MCF 10A (cell line): Measurements from ENCODE around the gene CACNA1S. TPM values are rescaled to one million over a fixed set of nuclear protein-coding genes. Genes with fewer than 3 reads are reported as not detected.

Experiments
- BruUV-seq: library from RNA; stranded (reverse); fragments of 400-500 nt; replicated peaks from 2 replicates; lab custom pipeline; 2021; lab: Mats Ljungman, UMichigan
- CTCF ChIA-PET: fragments of 300-600 bp; sonication (Branson Sonifier 250); formaldehyde crosslinking; extraction: SDS; loops from one replicate; lab custom pipeline; 2021; ENCODE audit warnings: antibody characterized with exemption, inconsistent platforms; lab: Yijun Ruan, JAX
- POLR2A ChIA-PET: fragments of 300-600, 350-650 bp; sonication (Branson Sonifier 250); formaldehyde crosslinking; extraction: SDS; loops from one replicate; lab custom pipeline; 2020; ENCODE audit warnings: antibody characterized with exemption, inconsistent platforms; lab: Yijun Ruan, JAX
- DNase-seq: peaks from one replicate; pipeline ENCODE4 v3.0.0-alpha.2; 2018; ENCODE audit not compliant: unreplicated experiment
- H3K27ac Mint-ChIP-seq: one replicate; pipeline ENCODE4 v1.8.0; 2022; ENCODE audit warnings: mild to moderate bottlenecking, low read depth, mixed read lengths; ENCODE audit not compliant: unreplicated experiment
- H3K27me3 Mint-ChIP-seq: one replicate; pipeline ENCODE4 v1.8.0; 2022; ENCODE audit warnings: mixed read lengths; ENCODE audit not compliant: insufficient read depth, unreplicated experiment
- H3K36me3 Mint-ChIP-seq: one replicate; pipeline ENCODE4 v1.8.0; 2022; ENCODE audit warnings: mild to moderate bottlenecking, moderate library complexity, mixed read lengths; ENCODE audit not compliant: insufficient read depth, unreplicated experiment
- H3K4me1 Mint-ChIP-seq: one replicate; pipeline ENCODE4 v1.8.0; 2022; ENCODE audit warnings: mixed read lengths; ENCODE audit not compliant: insufficient read depth, unreplicated experiment
- H3K4me3 Mint-ChIP-seq: one replicate; pipeline ENCODE4 v1.8.0; 2022; ENCODE audit warnings: mild to moderate bottlenecking, moderate library complexity, mixed read lengths; ENCODE audit not compliant: unreplicated experiment
- H3K9me3 Mint-ChIP-seq: one replicate; pipeline ENCODE4 v1.8.0; 2022; ENCODE audit warnings: mixed read lengths; ENCODE audit not compliant: unreplicated experiment
- intact Hi-C: fragments of 100-400 bp; cut with micrococcal nuclease; formaldehyde crosslinking; loops from 2 replicates; pipeline ENCODE4 v1.14.1; 2022
- total RNA-seq: library from RNA; stranded (reverse); gene quantifications from 2 replicates; pipeline ENCODE4 v1.2.3, GENCODE V29; 2022
- TF ChIP-seq, protein P1 (sequence below): fragments of 200-600 bp; IDR thresholded peaks from one replicate; pipeline ENCODE4 v1.8.0; 2022; ENCODE audit warnings: antibody characterized with exemption, mild to moderate bottlenecking; ENCODE audit not compliant: unreplicated experiment

Gene CACNA1S
- total RNA-seq, 1 experiment from 2014 or later = not detected

DNA sequence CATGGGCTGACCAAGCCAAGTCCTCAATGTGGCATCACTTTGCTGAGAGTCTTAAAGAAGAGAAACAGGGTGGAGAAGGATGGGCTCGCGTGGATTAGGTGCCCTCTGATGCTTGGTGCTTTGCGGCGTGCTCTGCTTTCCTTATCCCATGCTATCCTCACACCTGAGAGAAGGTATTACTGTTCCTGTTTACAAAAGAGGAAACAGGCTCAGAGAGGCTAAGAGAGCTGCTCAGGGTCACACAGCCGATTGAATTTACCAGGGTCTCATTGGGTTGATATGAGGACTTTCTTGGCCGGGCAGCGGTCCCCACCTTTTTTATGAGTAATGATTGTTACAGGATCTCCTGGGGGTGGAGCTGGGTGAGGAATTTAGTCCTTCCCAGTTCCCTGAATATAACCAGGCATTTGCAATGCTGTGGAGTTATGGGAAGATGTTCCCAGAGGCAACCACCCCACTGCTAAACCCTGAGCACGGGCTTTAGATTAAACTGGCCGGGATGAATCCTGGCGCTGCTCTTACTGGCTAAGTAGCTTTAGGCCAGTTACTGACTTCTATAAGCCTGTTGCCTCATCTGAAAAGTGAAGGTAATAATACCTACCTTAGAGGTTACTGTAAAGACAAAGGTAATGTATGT is 10.2 kb upstream of the CACNA1S start:
- POLR2A ChIA-PET = interaction anchor here (0.8 to 0.9 kb wide), 2 partner anchors 11 to 47 kb away, joined by 3 to 4 read pairs; partner anchors contain the start of gene CACNA1S
- H3K36me3 Mint-ChIP-seq = peaks cover 10% of the 10 kb centered on the region
- H3K9me3 Mint-ChIP-seq = no peaks in the 10 kb centered on the region
- H3K4me3 Mint-ChIP-seq = no peak overlapping the region
- TF ChIP-seq, protein P1, sequence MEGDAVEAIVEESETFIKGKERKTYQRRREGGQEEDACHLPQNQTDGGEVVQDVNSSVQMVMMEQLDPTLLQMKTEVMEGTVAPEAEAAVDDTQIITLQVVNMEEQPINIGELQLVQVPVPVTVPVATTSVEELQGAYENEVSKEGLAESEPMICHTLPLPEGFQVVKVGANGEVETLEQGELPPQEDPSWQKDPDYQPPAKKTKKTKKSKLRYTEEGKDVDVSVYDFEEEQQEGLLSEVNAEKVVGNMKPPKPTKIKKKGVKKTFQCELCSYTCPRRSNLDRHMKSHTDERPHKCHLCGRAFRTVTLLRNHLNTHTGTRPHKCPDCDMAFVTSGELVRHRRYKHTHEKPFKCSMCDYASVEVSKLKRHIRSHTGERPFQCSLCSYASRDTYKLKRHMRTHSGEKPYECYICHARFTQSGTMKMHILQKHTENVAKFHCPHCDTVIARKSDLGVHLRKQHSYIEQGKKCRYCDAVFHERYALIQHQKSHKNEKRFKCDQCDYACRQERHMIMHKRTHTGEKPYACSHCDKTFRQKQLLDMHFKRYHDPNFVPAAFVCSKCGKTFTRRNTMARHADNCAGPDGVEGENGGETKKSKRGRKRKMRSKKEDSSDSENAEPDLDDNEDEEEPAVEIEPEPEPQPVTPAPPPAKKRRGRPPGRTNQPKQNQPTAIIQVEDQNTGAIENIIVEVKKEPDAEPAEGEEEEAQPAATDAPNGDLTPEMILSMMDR = no peak
- peaks cover 10% of the 10 kb centered on the region for H3K4me1 Mint-ChIP-seq
- DNase-seq = peak; percentile 50
- CTCF ChIA-PET = interaction anchor here (0.6 to 2.0 kb wide), 8 partner anchors 9 to 563 kb away, joined by 3 to 25 read pairs (median 4); no protein-coding TSS in a partner anchor
- peaks cover 13% of the 10 kb centered on the region for H3K27me3 Mint-ChIP-seq
- H3K27ac Mint-ChIP-seq = no peak overlapping the region
- intact Hi-C loops = no loop called here
- no TSS peak for BruUV-seq

DNA sequence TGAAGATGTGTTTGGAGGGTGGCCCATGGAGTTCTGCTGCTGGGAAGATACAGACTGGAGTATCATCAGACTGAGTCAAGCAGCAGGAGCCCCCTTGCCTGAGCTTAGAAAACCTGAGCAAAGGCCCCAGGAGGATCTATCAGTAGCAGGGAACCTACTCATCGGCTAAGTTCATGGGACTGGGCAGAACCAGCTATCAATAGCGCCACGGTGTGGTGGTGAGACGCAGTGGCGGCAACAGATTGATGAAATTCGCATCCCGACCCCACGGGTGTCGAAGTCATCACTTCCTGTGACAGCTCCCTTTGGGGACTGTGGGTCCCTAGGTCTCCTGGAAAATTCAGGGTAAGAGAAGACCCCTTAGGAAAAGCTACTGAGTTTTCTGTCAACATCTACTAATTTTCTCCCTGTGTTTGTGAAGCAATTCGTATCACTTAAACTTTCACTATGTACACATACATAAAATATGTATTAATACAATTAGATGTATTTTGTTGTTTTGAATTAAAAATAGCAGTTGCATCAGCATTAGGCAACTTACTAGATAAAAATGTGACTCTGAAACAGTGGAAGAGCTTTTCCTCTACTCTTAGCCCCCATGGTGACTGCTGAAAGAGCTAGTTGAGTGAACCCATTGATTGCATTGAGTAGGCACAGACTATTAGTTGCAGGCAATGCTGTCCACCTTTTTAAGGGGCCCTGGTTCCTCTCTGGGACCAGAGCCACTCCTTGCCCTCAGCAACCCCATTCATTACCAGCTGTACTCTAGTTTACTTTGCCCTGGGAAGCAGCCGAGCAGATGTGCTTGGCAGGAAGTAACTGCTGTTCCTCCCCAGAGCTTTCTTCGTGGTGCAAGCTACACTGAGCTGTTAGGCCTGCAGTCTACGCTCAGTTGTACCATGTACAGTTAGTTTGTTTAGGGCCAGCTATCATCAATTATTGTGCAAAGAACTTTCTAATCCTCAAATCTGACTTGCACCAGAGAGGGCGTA is 7.3 kb upstream of the CACNA1S start:
- ChIA-PET CTCF (interaction anchor here (0.5 to 2.0 kb wide), 17 partner anchors 11 to 802 kb away, joined by 3 to 21 read pairs (median 3); no protein-coding TSS in a partner anchor), POLR2A (interaction anchor here (1.0 to 1.3 kb wide), 2 partner anchors 10 to 33 kb away, joined by 3 to 4 read pairs; no protein-coding TSS in a partner anchor)
- H3K27me3 Mint-ChIP-seq = no peaks in the 10 kb centered on the region
- no peak overlapping the region for H3K4me3 Mint-ChIP-seq
- TF ChIP-seq, protein P1 = no peak
- no TSS peak for BruUV-seq
- H3K4me1 Mint-ChIP-seq = peaks cover 9% of the 10 kb centered on the region
- H3K27ac Mint-ChIP-seq = no peak overlapping the region
- H3K36me3 Mint-ChIP-seq = no peaks in the 10 kb centered on the region
- intact Hi-C loops = loop anchor here (10.0 kb wide), 1 partner anchor 225 kb away; the partner anchor contains the start of gene INAVA
- H3K9me3 Mint-ChIP-seq = no peaks in the 10 kb centered on the region
- no peak for DNase-seq

DNA sequence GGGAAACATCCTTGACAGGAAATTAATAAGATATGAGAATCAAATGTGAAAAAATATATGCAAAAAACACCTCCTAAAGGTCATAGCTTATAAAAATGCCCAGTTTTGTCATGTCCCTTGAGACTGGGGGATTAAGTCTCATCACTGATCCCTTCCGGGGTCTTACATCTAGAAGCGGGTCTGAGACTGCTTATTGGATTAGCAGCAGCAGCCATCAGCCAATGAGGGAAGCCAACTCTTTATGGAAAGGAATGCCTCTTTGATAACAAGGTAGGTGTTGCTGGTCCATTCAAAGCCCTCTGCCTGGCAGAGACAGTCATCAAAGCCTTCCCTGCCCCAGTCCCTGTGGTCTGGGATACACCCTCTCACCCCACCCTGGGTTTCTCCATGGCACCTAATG is 3.9 kb upstream of the CACNA1S start:
- POLR2A ChIA-PET = interaction anchor here (1.3 kb wide), 1 partner anchor 38 kb away, joined by 4 read pairs; the partner anchor contains the start of gene TMEM9

More for the DNA sequence above, 3.9 kb upstream of the CACNA1S start:
- TF ChIP-seq, protein P1 = no peak
- no peak for DNase-seq
- no TSS peak for BruUV-seq
- intact Hi-C loops = loop anchor here (10.0 kb wide), 1 partner anchor 221 kb away; the partner anchor contains the start of gene INAVA
- no peaks in the 10 kb centered on the region for H3K36me3 Mint-ChIP-seq
- no peak overlapping the region for H3K4me3 Mint-ChIP-seq
- H3K27ac Mint-ChIP-seq = no peak overlapping the region
- H3K27me3 Mint-ChIP-seq = no peaks in the 10 kb centered on the region
- H3K4me1 Mint-ChIP-seq = no peaks in the 10 kb centered on the region
- H3K9me3 Mint-ChIP-seq = no peaks in the 10 kb centered on the region
- CTCF ChIA-PET = interaction anchor here (0.6 to 5.3 kb wide), 11 partner anchors 14 to 638 kb away, joined by 3 to 54 read pairs (median 7); no protein-coding TSS in a partner anchor
